ENCODE measurements around the gene ACOX1.

DNA sequence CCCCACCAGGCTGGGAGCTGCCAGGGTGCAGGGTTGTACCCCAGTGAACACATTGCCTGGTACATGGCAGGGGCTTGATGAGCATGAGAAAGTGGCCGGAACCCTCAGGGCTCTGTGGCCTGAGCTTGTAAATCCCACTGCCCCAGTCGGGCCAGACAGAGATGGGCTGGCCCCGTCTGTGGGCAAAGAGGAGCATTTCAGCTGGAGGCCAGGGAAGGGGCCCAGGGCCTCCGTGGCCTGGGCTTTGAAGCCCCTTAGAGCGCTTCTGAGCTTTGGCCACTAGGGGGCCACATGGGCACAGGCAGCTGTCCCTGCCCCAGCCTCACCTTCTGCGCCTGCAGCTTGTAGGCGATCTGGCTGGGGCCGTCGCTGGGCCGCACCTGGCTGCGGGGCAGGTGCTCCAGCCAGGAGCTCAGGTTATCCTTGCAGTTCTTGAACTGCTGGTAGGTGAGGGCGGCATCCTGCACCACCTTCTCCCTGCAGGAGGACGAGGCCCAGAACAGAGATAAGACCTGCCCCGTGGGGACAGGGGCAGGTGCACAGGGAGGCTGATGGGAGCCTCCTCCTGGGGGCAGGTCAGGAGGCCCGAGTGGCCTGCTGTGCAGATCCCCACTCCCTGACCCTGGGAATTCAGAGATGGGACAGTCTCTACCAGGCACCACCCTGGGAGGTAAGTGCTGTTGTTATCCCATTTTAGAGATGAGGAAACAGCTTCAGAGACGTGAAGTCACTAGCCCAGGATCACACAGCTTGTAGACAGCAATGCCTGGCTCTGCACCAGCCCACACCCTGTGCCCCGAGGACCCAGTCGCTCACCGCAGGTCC lies 35.3 kb upstream of the ACOX1 start:
- TF ChIP-seq EZH2phosphoT487 (IDR thresholded peaks at IDR 0.05; ENCODE audit: insufficient read depth, low read depth) (no peak), EZH2 (IDR thresholded peaks at IDR 0.05; ENCODE audit: insufficient read depth, poor library complexity, severe bottlenecking) (no peak)

Data from GM23248 (cell line).